GM23338 (cell line): Measurements from ENCODE around the gene LARGE1.

Experiments used
- CREB1 ChIP-seq: fragments of 250-450 bp; sonication (Bioruptor Pico); IDR thresholded peaks from 2 replicates; pipeline ENCODE4 v1.5.0; 2020; ENCODE audit warnings: low read depth, mild to moderate bottlenecking, moderate library complexity
- EZH2 ChIP-seq: fragments of 200-600 bp; sonication (generic); IDR thresholded peaks from one replicate; pipeline ENCODE4 v1.8.0; 2017; ENCODE audit warnings: antibody characterized with exemption, mild to moderate bottlenecking, low read depth; ENCODE audit not compliant: unreplicated experiment
- POLR2AphosphoS5 ChIP-seq: IDR thresholded peaks from 2 replicates; pipeline ENCODE4 v1.6.1; 2016; ENCODE audit warnings: antibody characterized with exemption, low read depth
- TF ChIP-seq, protein P1 (sequence below), 2 experiments: fragments of 200-600 bp in 1 of 2; sonication (generic) in 1 of 2; conservative IDR thresholded peaks; 2 replicates each; pipeline versions ENCODE4 v1.5.1 to v1.6.1; 2016 to 2017; ENCODE audit warnings: antibody characterized with exemption in 2 of 2, low read depth in 2 of 2, mild to moderate bottlenecking in 2 of 2, moderate library complexity in 1 of 2
- TF ChIP-seq, protein P2 (sequence below): IDR thresholded peaks from one replicate; pipeline ENCODE4 v1.6.1; 2018; ENCODE audit warnings: antibody characterized with exemption; ENCODE audit not compliant: unreplicated experiment

GRCh38 chr22:33758961-33759360 lies 161.3 kb downstream of the LARGE1 start:
- TF ChIP-seq, protein P1, sequence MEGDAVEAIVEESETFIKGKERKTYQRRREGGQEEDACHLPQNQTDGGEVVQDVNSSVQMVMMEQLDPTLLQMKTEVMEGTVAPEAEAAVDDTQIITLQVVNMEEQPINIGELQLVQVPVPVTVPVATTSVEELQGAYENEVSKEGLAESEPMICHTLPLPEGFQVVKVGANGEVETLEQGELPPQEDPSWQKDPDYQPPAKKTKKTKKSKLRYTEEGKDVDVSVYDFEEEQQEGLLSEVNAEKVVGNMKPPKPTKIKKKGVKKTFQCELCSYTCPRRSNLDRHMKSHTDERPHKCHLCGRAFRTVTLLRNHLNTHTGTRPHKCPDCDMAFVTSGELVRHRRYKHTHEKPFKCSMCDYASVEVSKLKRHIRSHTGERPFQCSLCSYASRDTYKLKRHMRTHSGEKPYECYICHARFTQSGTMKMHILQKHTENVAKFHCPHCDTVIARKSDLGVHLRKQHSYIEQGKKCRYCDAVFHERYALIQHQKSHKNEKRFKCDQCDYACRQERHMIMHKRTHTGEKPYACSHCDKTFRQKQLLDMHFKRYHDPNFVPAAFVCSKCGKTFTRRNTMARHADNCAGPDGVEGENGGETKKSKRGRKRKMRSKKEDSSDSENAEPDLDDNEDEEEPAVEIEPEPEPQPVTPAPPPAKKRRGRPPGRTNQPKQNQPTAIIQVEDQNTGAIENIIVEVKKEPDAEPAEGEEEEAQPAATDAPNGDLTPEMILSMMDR (conservative IDR thresholded peaks at IDR 0.05; ENCODE audit: low read depth in 2 of 2): no peak
- no peak for TF ChIP-seq POLR2AphosphoS5
- TF ChIP-seq CREB1 (CRISPR knock-in tag): no peak
- no peak for TF ChIP-seq EZH2
- TF ChIP-seq, protein P2, sequence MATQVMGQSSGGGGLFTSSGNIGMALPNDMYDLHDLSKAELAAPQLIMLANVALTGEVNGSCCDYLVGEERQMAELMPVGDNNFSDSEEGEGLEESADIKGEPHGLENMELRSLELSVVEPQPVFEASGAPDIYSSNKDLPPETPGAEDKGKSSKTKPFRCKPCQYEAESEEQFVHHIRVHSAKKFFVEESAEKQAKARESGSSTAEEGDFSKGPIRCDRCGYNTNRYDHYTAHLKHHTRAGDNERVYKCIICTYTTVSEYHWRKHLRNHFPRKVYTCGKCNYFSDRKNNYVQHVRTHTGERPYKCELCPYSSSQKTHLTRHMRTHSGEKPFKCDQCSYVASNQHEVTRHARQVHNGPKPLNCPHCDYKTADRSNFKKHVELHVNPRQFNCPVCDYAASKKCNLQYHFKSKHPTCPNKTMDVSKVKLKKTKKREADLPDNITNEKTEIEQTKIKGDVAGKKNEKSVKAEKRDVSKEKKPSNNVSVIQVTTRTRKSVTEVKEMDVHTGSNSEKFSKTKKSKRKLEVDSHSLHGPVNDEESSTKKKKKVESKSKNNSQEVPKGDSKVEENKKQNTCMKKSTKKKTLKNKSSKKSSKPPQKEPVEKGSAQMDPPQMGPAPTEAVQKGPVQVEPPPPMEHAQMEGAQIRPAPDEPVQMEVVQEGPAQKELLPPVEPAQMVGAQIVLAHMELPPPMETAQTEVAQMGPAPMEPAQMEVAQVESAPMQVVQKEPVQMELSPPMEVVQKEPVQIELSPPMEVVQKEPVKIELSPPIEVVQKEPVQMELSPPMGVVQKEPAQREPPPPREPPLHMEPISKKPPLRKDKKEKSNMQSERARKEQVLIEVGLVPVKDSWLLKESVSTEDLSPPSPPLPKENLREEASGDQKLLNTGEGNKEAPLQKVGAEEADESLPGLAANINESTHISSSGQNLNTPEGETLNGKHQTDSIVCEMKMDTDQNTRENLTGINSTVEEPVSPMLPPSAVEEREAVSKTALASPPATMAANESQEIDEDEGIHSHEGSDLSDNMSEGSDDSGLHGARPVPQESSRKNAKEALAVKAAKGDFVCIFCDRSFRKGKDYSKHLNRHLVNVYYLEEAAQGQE: no peak
